Mesothelial cell of epicardium (in vitro differentiated cells): Measurements from ENCODE around the gene OSGIN1. TPM values are rescaled to one million over a fixed set of nuclear protein-coding genes. Genes with fewer than 3 reads are reported as not detected.

Experiments
- DNase-seq, 2 experiments: peaks; one replicate each; pipeline ENCODE4 v3.0.0; 2021; ENCODE audit warnings: low spot score in 2 of 2; ENCODE audit not compliant: unreplicated experiment in 2 of 2
- H3K27ac Mint-ChIP-seq: 2 replicates; pipeline ENCODE4 v1.8.0; 2021; ENCODE audit warnings: mixed read lengths
- H3K27me3 Mint-ChIP-seq: 2 replicates; pipeline ENCODE4 v1.8.0; 2021; ENCODE audit warnings: low read depth, mixed read lengths
- H3K36me3 Mint-ChIP-seq: 2 replicates; pipeline ENCODE4 v1.8.0; 2021; ENCODE audit warnings: mixed read lengths
- H3K4me1 Mint-ChIP-seq: 2 replicates; pipeline ENCODE4 v1.8.0; 2021; ENCODE audit warnings: mixed read lengths
- H3K4me3 Mint-ChIP-seq: 2 replicates; pipeline ENCODE4 v1.8.0; 2021; ENCODE audit warnings: mild to moderate bottlenecking, moderate library complexity, mixed read lengths
- H3K9me3 Mint-ChIP-seq: 2 replicates; pipeline ENCODE4 v1.8.0; 2021; ENCODE audit warnings: mixed read lengths
- total RNA-seq: library from RNA; stranded (reverse); gene quantifications from 3 replicates; pipeline ENCODE4 v1.2.1, GENCODE V29; 2021
- TF ChIP-seq, protein P1 (sequence below): fragments of 200-600 bp; sonication (generic); IDR thresholded peaks from one replicate; pipeline ENCODE4 v1.5.0; 2021; ENCODE audit warnings: antibody characterized with exemption; ENCODE audit not compliant: unreplicated experiment

OSGIN1 gene
- total RNA-seq, 1 donor from 2014 or later, result 2.5 TPM

- H3K27me3 Mint-ChIP-seq, result no peaks in the 10 kb centered on the region
- no peaks in the 10 kb centered on the region for H3K9me3 Mint-ChIP-seq
- H3K27ac Mint-ChIP-seq, result no peak overlapping the region
- TF ChIP-seq, protein P1, sequence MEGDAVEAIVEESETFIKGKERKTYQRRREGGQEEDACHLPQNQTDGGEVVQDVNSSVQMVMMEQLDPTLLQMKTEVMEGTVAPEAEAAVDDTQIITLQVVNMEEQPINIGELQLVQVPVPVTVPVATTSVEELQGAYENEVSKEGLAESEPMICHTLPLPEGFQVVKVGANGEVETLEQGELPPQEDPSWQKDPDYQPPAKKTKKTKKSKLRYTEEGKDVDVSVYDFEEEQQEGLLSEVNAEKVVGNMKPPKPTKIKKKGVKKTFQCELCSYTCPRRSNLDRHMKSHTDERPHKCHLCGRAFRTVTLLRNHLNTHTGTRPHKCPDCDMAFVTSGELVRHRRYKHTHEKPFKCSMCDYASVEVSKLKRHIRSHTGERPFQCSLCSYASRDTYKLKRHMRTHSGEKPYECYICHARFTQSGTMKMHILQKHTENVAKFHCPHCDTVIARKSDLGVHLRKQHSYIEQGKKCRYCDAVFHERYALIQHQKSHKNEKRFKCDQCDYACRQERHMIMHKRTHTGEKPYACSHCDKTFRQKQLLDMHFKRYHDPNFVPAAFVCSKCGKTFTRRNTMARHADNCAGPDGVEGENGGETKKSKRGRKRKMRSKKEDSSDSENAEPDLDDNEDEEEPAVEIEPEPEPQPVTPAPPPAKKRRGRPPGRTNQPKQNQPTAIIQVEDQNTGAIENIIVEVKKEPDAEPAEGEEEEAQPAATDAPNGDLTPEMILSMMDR, result no peak
- H3K4me3 Mint-ChIP-seq, result no peak overlapping the region
- no peak for DNase-seq
- H3K36me3 Mint-ChIP-seq, result no peaks in the 10 kb centered on the region
- H3K4me1 Mint-ChIP-seq, result no peaks in the 10 kb centered on the region
Observed at GRCh38 chr16:83961591-83961990, 8.6 kb downstream of the OSGIN1 start.

GRCh38 chr16:83963277-83964119 is 10.5 kb downstream of the OSGIN1 start:
- TF ChIP-seq, protein P1, result no peak
- Mint-ChIP-seq H3K4me1 (no peaks in the 10 kb centered on the region), H3K4me3 (no peak overlapping the region), H3K27ac (no peak overlapping the region), H3K9me3 (no peaks in the 10 kb centered on the region), H3K36me3 (no peaks in the 10 kb centered on the region), H3K27me3 (peaks cover 2% of the 10 kb centered on the region)
- DNase-seq, result no peak

DNA sequence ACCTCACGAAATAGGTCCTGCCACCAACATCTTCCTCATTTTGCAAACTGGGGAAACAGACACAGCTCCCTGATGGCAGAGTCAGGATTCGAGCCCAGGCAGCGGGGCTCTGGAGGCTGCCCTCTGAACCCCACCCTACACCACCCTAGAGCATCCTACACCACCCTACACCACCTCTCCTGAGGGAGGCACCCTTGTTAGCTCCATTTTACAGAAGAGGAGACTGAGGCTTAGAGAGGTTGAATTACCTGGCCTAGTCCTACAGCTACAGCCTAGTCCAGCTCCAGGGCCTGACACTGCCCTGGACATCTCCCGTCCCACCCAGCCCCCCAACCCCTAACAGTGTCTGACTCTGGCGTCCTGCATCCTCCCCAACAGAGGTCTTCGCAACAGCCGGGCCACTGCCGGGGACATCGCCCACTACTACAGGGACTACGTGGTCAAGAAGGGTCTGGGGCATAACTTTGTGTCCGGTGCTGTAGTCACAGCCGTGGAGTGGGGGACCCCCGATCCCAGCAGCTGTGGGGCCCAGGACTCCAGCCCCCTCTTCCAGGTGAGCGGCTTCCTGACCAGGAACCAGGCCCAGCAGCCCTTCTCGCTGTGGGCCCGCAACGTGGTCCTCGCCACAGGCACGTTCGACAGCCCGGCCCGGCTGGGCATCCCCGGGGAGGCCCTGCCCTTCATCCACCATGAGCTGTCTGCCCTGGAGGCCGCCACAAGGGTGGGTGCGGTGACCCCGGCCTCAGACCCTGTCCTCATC is 11.8 kb downstream of the OSGIN1 start:
- Mint-ChIP-seq H3K4me1 (peaks cover 2% of the 10 kb centered on the region), H3K9me3 (no peaks in the 10 kb centered on the region), H3K27me3 (peaks cover 12% of the 10 kb centered on the region), H3K36me3 (no peaks in the 10 kb centered on the region), H3K4me3 (no peak overlapping the region), H3K27ac (no peak overlapping the region)
- no peak for DNase-seq
- TF ChIP-seq, protein P1, result no peak

DNA sequence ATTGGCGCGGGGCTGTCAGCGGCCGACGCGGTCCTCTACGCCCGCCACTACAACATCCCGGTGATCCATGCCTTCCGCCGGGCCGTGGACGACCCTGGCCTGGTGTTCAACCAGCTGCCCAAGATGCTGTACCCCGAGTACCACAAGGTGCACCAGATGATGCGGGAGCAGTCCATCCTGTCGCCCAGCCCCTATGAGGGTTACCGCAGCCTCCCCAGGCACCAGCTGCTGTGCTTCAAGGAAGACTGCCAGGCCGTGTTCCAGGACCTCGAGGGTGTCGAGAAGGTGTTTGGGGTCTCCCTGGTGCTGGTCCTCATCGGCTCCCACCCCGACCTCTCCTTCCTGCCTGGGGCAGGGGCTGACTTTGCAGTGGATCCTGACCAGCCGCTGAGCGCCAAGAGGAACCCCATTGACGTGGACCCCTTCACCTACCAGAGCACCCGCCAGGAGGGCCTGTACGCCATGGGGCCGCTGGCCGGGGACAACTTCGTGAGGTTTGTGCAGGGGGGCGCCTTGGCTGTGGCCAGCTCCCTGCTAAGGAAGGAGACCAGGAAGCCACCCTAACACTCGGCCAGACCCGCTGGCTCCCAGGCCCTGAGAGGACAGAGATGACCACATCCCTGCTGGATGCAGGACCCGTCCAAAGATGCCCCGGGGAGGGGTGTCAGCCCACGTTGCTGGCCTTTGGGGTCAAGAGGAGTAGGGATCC is 12.6 kb downstream of the OSGIN1 start:
- no peaks in the 10 kb centered on the region for H3K9me3 Mint-ChIP-seq
- no peaks in the 10 kb centered on the region for H3K36me3 Mint-ChIP-seq
- no peak for DNase-seq
- peaks cover 17% of the 10 kb centered on the region for H3K27me3 Mint-ChIP-seq
- TF ChIP-seq, protein P1, result no peak
- no peak overlapping the region for H3K4me3 Mint-ChIP-seq
- no peak overlapping the region for H3K27ac Mint-ChIP-seq
- H3K4me1 Mint-ChIP-seq, result peaks cover 2% of the 10 kb centered on the region

- peaks cover 2% of the 10 kb centered on the region for H3K4me1 Mint-ChIP-seq
- TF ChIP-seq, protein P1, result no peak
- no peak for DNase-seq
- H3K36me3 Mint-ChIP-seq, result no peaks in the 10 kb centered on the region
- H3K4me3 Mint-ChIP-seq, result no peak overlapping the region
- peaks cover 17% of the 10 kb centered on the region for H3K27me3 Mint-ChIP-seq
- H3K27ac Mint-ChIP-seq, result no peak overlapping the region
- H3K9me3 Mint-ChIP-seq, result no peaks in the 10 kb centered on the region
Observed at GRCh38 chr16:83966153-83966696, 13.2 kb downstream of the OSGIN1 start.
